Measurements from ENCODE around the gene MEF2D.

MEF2D gene

GRCh38 chr1:156525071-156525501 is 24.5 kb upstream of the MEF2D start:
- Histone ChIP-seq H3K4me1 (ENCODE audit: control insufficient read depth, insufficient read depth, low read length, poor library complexity, severe bottlenecking) (no peaks in the 10 kb centered on the region), H3K9me3 (ENCODE audit: control insufficient read depth, low read length) (no peaks in the 10 kb centered on the region), H3K36me3 (ENCODE audit: control insufficient read depth, insufficient read depth, low read length) (peaks cover 45% of the 10 kb centered on the region), H3K4me3 (ENCODE audit: extremely low read depth, insufficient read depth, low read length, poor library complexity, severe bottlenecking) (no peak overlapping the region), H3K27ac (ENCODE audit: low read depth, low read length, severe bottlenecking) (no peak overlapping the region)
- 76 to 80% methylated on average over 3 of the region's 6 CpGs for WGBS, 2 experiments (ENCODE audit: insufficient coverage in 2 of 2)

GRCh38 chr1:156524481-156524869 is 23.9 kb upstream of the MEF2D start:
- no peaks in the 10 kb centered on the region for H3K4me1 ChIP-seq (ENCODE audit: control insufficient read depth, insufficient read depth, low read length, poor library complexity, severe bottlenecking)
- no peaks in the 10 kb centered on the region for H3K9me3 ChIP-seq (ENCODE audit: control insufficient read depth, low read length)
- no peak overlapping the region for H3K27ac ChIP-seq (ENCODE audit: low read depth, low read length, severe bottlenecking)
- 85 to 100% methylated on average over 2 to 3 of the region's 3 CpGs for WGBS, 2 experiments (ENCODE audit: insufficient coverage in 2 of 2)
- no peak overlapping the region for H3K4me3 ChIP-seq (ENCODE audit: extremely low read depth, insufficient read depth, low read length, poor library complexity, severe bottlenecking)
- H3K36me3 ChIP-seq (ENCODE audit: control insufficient read depth, insufficient read depth, low read length): peaks cover 39% of the 10 kb centered on the region

GRCh38 chr1:156523801-156524480 is 23.4 kb upstream of the MEF2D start:
- WGBS, 2 experiments (ENCODE audit: insufficient coverage in 2 of 2): 100% methylated on average over 1 of the region's 2 CpGs; no CpG with 5 or more reads in 1 of the 2 experiments
- H3K4me1 ChIP-seq (ENCODE audit: control insufficient read depth, insufficient read depth, low read length, poor library complexity, severe bottlenecking): no peaks in the 10 kb centered on the region
- H3K4me3 ChIP-seq (ENCODE audit: extremely low read depth, insufficient read depth, low read length, poor library complexity, severe bottlenecking): no peak overlapping the region
- no peaks in the 10 kb centered on the region for H3K9me3 ChIP-seq (ENCODE audit: control insufficient read depth, low read length)
- H3K36me3 ChIP-seq (ENCODE audit: control insufficient read depth, insufficient read depth, low read length): peaks cover 33% of the 10 kb centered on the region
- no peak overlapping the region for H3K27ac ChIP-seq (ENCODE audit: low read depth, low read length, severe bottlenecking)

GRCh38 chr1:156522443-156522970 is 21.9 kb upstream of the MEF2D start:
- H3K27ac ChIP-seq (ENCODE audit: low read depth, low read length, severe bottlenecking): no peak overlapping the region
- no peaks in the 10 kb centered on the region for H3K9me3 ChIP-seq (ENCODE audit: control insufficient read depth, low read length)
- H3K36me3 ChIP-seq (ENCODE audit: control insufficient read depth, insufficient read depth, low read length): peaks cover 20% of the 10 kb centered on the region
- no peaks in the 10 kb centered on the region for H3K4me1 ChIP-seq (ENCODE audit: control insufficient read depth, insufficient read depth, low read length, poor library complexity, severe bottlenecking)
- no peak overlapping the region for H3K4me3 ChIP-seq (ENCODE audit: extremely low read depth, insufficient read depth, low read length, poor library complexity, severe bottlenecking)

- Histone ChIP-seq H3K36me3 (ENCODE audit: control insufficient read depth, insufficient read depth, low read length) (no peaks in the 10 kb centered on the region), H3K27ac (ENCODE audit: low read depth, low read length, severe bottlenecking) (no peak overlapping the region), H3K9me3 (ENCODE audit: control insufficient read depth, low read length) (no peaks in the 10 kb centered on the region), H3K4me1 (ENCODE audit: control insufficient read depth, insufficient read depth, low read length, poor library complexity, severe bottlenecking) (no peaks in the 10 kb centered on the region), H3K4me3 (ENCODE audit: extremely low read depth, insufficient read depth, low read length, poor library complexity, severe bottlenecking) (no peak overlapping the region)
- WGBS, 2 experiments (ENCODE audit: insufficient coverage in 2 of 2): 67 to 91% methylated on average over 3 of the region's 4 CpGs
Observed at GRCh38 chr1:156517748-156518147, 17.2 kb upstream of the MEF2D start.

- no peaks in the 10 kb centered on the region for H3K36me3 ChIP-seq (ENCODE audit: control insufficient read depth, insufficient read depth, low read length)
- H3K4me3 ChIP-seq (ENCODE audit: extremely low read depth, insufficient read depth, low read length, poor library complexity, severe bottlenecking): no peak overlapping the region
- no peaks in the 10 kb centered on the region for H3K4me1 ChIP-seq (ENCODE audit: control insufficient read depth, insufficient read depth, low read length, poor library complexity, severe bottlenecking)
- no peak overlapping the region for H3K27ac ChIP-seq (ENCODE audit: low read depth, low read length, severe bottlenecking)
- 83 to 100% methylated on average over 1 to 2 of the region's 4 CpGs for WGBS, 2 experiments (ENCODE audit: insufficient coverage in 2 of 2)
- no peaks in the 10 kb centered on the region for H3K9me3 ChIP-seq (ENCODE audit: control insufficient read depth, low read length)
Observed at GRCh38 chr1:156516821-156517220, 16.2 kb upstream of the MEF2D start.

- Histone ChIP-seq H3K9me3 (ENCODE audit: control insufficient read depth, low read length) (no peaks in the 10 kb centered on the region), H3K27ac (ENCODE audit: low read depth, low read length, severe bottlenecking) (no peak overlapping the region), H3K36me3 (ENCODE audit: control insufficient read depth, insufficient read depth, low read length) (no peaks in the 10 kb centered on the region), H3K4me3 (ENCODE audit: extremely low read depth, insufficient read depth, low read length, poor library complexity, severe bottlenecking) (no peak overlapping the region), H3K4me1 (ENCODE audit: control insufficient read depth, insufficient read depth, low read length, poor library complexity, severe bottlenecking) (no peaks in the 10 kb centered on the region)
- WGBS, 2 experiments (ENCODE audit: insufficient coverage in 2 of 2): 40 to 44% methylated on average over 2 of the region's 2 CpGs
Observed at GRCh38 chr1:156515956-156516355, 15.4 kb upstream of the MEF2D start.

GRCh38 chr1:156513185-156513584 is 12.6 kb upstream of the MEF2D start:
- 89 to 94% methylated on average over 7 to 8 of the region's 9 CpGs for WGBS, 2 experiments (ENCODE audit: insufficient coverage in 2 of 2)
- no peak overlapping the region for H3K4me3 ChIP-seq (ENCODE audit: extremely low read depth, insufficient read depth, low read length, poor library complexity, severe bottlenecking)
- H3K9me3 ChIP-seq (ENCODE audit: control insufficient read depth, low read length): no peaks in the 10 kb centered on the region
- no peak overlapping the region for H3K27ac ChIP-seq (ENCODE audit: low read depth, low read length, severe bottlenecking)
- H3K4me1 ChIP-seq (ENCODE audit: control insufficient read depth, insufficient read depth, low read length, poor library complexity, severe bottlenecking): no peaks in the 10 kb centered on the region
- no peaks in the 10 kb centered on the region for H3K36me3 ChIP-seq (ENCODE audit: control insufficient read depth, insufficient read depth, low read length)

- 76 to 94% methylated on average over 6 to 7 of the region's 7 CpGs for WGBS, 2 experiments (ENCODE audit: insufficient coverage in 2 of 2)
Observed at GRCh38 chr1:156511644-156512043, 11.1 kb upstream of the MEF2D start.

GRCh38 chr1:156510709-156511108 is 10.1 kb upstream of the MEF2D start:
- H3K9me3 ChIP-seq (ENCODE audit: control insufficient read depth, low read length): no peaks in the 10 kb centered on the region
- no peak overlapping the region for H3K27ac ChIP-seq (ENCODE audit: low read depth, low read length, severe bottlenecking)
- no peak overlapping the region for H3K4me3 ChIP-seq (ENCODE audit: extremely low read depth, insufficient read depth, low read length, poor library complexity, severe bottlenecking)
- H3K36me3 ChIP-seq (ENCODE audit: control insufficient read depth, insufficient read depth, low read length): no peaks in the 10 kb centered on the region
- no peaks in the 10 kb centered on the region for H3K4me1 ChIP-seq (ENCODE audit: control insufficient read depth, insufficient read depth, low read length, poor library complexity, severe bottlenecking)
- 88 to 95% methylated on average over 6 to 9 of the region's 13 CpGs for WGBS, 2 experiments (ENCODE audit: insufficient coverage in 2 of 2)

More at GRCh38 chr1:156511644-156512043, 11.1 kb upstream of the MEF2D start:
- H3K27ac ChIP-seq (ENCODE audit: low read depth, low read length, severe bottlenecking): no peak overlapping the region
- H3K9me3 ChIP-seq (ENCODE audit: control insufficient read depth, low read length): no peaks in the 10 kb centered on the region
- no peak overlapping the region for H3K4me3 ChIP-seq (ENCODE audit: extremely low read depth, insufficient read depth, low read length, poor library complexity, severe bottlenecking)
- H3K4me1 ChIP-seq (ENCODE audit: control insufficient read depth, insufficient read depth, low read length, poor library complexity, severe bottlenecking): no peaks in the 10 kb centered on the region
- H3K36me3 ChIP-seq (ENCODE audit: control insufficient read depth, insufficient read depth, low read length): no peaks in the 10 kb centered on the region

GRCh38 chr1:156509424-156510034 is 9.0 kb upstream of the MEF2D start:
- H3K4me3 ChIP-seq (ENCODE audit: extremely low read depth, insufficient read depth, low read length, poor library complexity, severe bottlenecking): no peak overlapping the region
- H3K36me3 ChIP-seq (ENCODE audit: control insufficient read depth, insufficient read depth, low read length): no peaks in the 10 kb centered on the region
- peaks cover 3% of the 10 kb centered on the region for H3K4me1 ChIP-seq (ENCODE audit: control insufficient read depth, insufficient read depth, low read length, poor library complexity, severe bottlenecking)
- H3K9me3 ChIP-seq (ENCODE audit: control insufficient read depth, low read length): no peaks in the 10 kb centered on the region
- 91 to 92% methylated on average over 5 to 8 of the region's 9 CpGs for WGBS, 2 experiments (ENCODE audit: insufficient coverage in 2 of 2)
- H3K27ac ChIP-seq (ENCODE audit: low read depth, low read length, severe bottlenecking): no peak overlapping the region

All from mesodermal cell (in vitro differentiated cells).